RWPE2 (cell line): Measurements from ENCODE around the gene PLEKHG2.

ENCODE experiments used
- ATAC-seq: fragments of 200-7000 bp; cut with Tn5 transposase; 3 replicates; pipeline ENCODE4 v1.9.1; 2021; ENCODE audit warnings: low read depth
- DNase-seq: peaks from one replicate; pipeline ENCODE4 v3.0.0-alpha.2; 2020; ENCODE audit warnings: low spot score
- H3K27ac ChIP-seq: fragments of 450-650 bp; 2 replicates; pipeline ENCODE4 v1.5.1; 2017; ENCODE audit warnings: mild to moderate bottlenecking; ENCODE audit not compliant: poor library complexity, severe bottlenecking
- H3K27me3 ChIP-seq: fragments of 250-450 bp; sonication (Bioruptor Pico); 2 replicates; pipeline ENCODE4 v1.5.1; 2021; ENCODE audit warnings: mild to moderate bottlenecking, moderate library complexity; ENCODE audit not compliant: insufficient read depth, poor library complexity, severe bottlenecking
- H3K36me3 ChIP-seq: fragments of 250-450 bp; sonication (Bioruptor Pico); 2 replicates; pipeline ENCODE4 v1.5.1; 2020; ENCODE audit warnings: low read depth, mild to moderate bottlenecking, moderate library complexity
- H3K4me1 ChIP-seq: fragments of 250-450 bp; sonication (Bioruptor Pico); 2 replicates; pipeline ENCODE4 v1.5.1; 2021; ENCODE audit warnings: mild to moderate bottlenecking, moderate library complexity; ENCODE audit not compliant: insufficient read depth, poor library complexity, severe bottlenecking
- H3K4me3 ChIP-seq: fragments of 250-450 bp; sonication (Bioruptor Pico); 2 replicates; pipeline ENCODE4 v1.5.1; 2021; ENCODE audit warnings: mild to moderate bottlenecking, moderate library complexity; ENCODE audit not compliant: severe bottlenecking
- H3K9me3 ChIP-seq: fragments of 250-450 bp; sonication (Bioruptor Pico); 2 replicates; pipeline ENCODE4 v1.5.1; 2021; ENCODE audit warnings: mild to moderate bottlenecking, moderate library complexity; ENCODE audit not compliant: severe bottlenecking
- TF ChIP-seq, protein P1 (sequence below): fragments of 450-650 bp; IDR thresholded peaks from one replicate; pipeline ENCODE4 v1.5.1; 2017; ENCODE audit warnings: mild to moderate bottlenecking, moderate library complexity; ENCODE audit not compliant: poor library complexity, severe bottlenecking

The PLEKHG2 gene

DNA sequence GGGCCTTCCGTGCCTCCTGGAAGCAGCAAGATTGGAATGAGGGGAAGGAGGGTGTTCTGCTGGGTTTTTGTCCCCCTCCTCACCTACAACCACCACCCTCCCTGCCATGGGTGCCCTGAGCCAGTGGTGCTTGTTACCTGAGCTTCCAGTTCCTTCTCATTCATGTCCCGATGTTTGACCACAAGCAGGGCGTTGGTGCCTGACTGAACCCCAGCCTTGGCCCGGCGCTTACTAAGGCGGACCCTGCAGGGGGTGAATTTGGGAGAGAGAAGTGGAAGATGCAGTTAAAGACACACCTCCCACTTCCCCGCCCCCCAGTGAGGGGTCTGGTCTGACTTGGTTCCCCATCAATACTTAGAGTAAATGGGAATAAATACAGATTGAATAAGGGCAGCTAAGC lies 25.9 kb upstream of the PLEKHG2 start:
- TF ChIP-seq, protein P1, sequence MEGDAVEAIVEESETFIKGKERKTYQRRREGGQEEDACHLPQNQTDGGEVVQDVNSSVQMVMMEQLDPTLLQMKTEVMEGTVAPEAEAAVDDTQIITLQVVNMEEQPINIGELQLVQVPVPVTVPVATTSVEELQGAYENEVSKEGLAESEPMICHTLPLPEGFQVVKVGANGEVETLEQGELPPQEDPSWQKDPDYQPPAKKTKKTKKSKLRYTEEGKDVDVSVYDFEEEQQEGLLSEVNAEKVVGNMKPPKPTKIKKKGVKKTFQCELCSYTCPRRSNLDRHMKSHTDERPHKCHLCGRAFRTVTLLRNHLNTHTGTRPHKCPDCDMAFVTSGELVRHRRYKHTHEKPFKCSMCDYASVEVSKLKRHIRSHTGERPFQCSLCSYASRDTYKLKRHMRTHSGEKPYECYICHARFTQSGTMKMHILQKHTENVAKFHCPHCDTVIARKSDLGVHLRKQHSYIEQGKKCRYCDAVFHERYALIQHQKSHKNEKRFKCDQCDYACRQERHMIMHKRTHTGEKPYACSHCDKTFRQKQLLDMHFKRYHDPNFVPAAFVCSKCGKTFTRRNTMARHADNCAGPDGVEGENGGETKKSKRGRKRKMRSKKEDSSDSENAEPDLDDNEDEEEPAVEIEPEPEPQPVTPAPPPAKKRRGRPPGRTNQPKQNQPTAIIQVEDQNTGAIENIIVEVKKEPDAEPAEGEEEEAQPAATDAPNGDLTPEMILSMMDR = no peak
- no peak overlapping the region for H3K27ac ChIP-seq
- peaks cover 66% of the 10 kb centered on the region for H3K36me3 ChIP-seq
- no peaks in the 10 kb centered on the region for H3K4me1 ChIP-seq
- H3K9me3 ChIP-seq = no peaks in the 10 kb centered on the region
- ATAC-seq = no peak
- no peaks in the 10 kb centered on the region for H3K27me3 ChIP-seq
- no peak for DNase-seq
- H3K4me3 ChIP-seq = no peak overlapping the region

- TF ChIP-seq, protein P1 = no peak
- Histone ChIP-seq H3K36me3 (peaks cover 55% of the 10 kb centered on the region), H3K4me3 (no peak overlapping the region), H3K27ac (no peak overlapping the region), H3K4me1 (peaks cover 3% of the 10 kb centered on the region), H3K27me3 (no peaks in the 10 kb centered on the region), H3K9me3 (no peaks in the 10 kb centered on the region)
- no peak for DNase-seq
- no peak for ATAC-seq
Observed at GRCh38 chr19:39388657-39389056, 23.8 kb upstream of the PLEKHG2 start.

GRCh38 chr19:39389631-39390414 lies 22.6 kb upstream of the PLEKHG2 start:
- Histone ChIP-seq H3K27ac (peak overlapping the region; percentile 73), H3K9me3 (no peaks in the 10 kb centered on the region), H3K4me3 (peak overlapping the region; percentile 89), H3K36me3 (peaks cover 55% of the 10 kb centered on the region), H3K27me3 (no peaks in the 10 kb centered on the region), H3K4me1 (peaks cover 3% of the 10 kb centered on the region)
- TF ChIP-seq, protein P1 = no peak
- ATAC-seq (no peak), DNase-seq (no peak)

- DNase-seq = no peak
- H3K27ac ChIP-seq = peak overlapping the region; percentile 73
- H3K9me3 ChIP-seq = no peaks in the 10 kb centered on the region
- peaks cover 60% of the 10 kb centered on the region for H3K36me3 ChIP-seq
- H3K4me1 ChIP-seq = peaks cover 3% of the 10 kb centered on the region
- TF ChIP-seq, protein P1 = no peak
- H3K27me3 ChIP-seq = no peaks in the 10 kb centered on the region
- H3K4me3 ChIP-seq = peak overlapping the region; percentile 89
- ATAC-seq = peak; percentile 13; the same call in 1 of the 3 replicates
Observed at GRCh38 chr19:39390451-39390750, 22.1 kb upstream of the PLEKHG2 start.

DNA sequence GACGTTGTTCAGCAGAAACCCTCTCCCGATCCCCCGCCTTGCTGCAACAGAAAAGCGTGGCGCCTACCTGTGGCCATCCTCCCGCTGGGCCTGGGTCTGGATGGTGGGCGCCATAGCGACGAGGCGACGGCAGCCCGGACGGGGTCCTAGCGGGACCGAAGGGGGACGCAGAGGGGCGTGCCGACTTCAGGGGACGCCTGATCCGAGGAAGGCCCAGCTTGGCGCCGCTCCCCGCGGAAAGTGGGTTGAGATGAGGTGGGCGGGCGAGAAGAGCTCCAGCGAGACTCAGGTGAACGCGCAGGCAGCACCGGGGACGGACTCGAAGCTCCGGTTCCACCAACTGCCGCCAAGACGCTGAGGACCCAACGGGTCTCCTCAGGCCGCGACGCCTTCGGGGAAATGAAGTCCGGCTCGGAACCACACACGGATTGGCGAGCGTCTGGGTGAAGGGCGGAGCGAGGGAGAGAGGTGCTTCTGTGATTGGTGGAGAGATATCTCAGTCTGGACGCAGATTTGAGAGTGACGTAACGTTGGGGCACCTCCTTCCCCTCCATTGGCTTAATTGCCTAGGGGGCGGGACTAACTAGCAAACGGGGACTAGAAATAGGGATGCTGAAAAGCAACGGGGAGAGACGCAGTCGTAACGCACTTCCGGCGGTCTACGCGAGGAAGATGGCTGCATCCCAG lies 21.6 kb upstream of the PLEKHG2 start, which contains the start of the genes MED29 and PAF1:
TSS of gene MED29 (plus strand) at position 628 of the 687 bp plus-strand sequence. CDS start at position 673, 45 bp downstream.
TSS of gene PAF1 (minus strand) at position 356 of the 687 bp plus-strand sequence. CDS start at position 114, 242 bp downstream.
- H3K9me3 ChIP-seq = no peaks in the 10 kb centered on the region
- DNase-seq (peak; percentile 98), ATAC-seq (peak; percentile 97)
- H3K27ac ChIP-seq = peak within 1 kb of the TSS; percentile 73
- H3K4me3 ChIP-seq = peak within 1 kb of the TSS; percentile 89
- TF ChIP-seq, protein P1 = peak; percentile 21
- peaks cover 60% of the 10 kb centered on the region for H3K36me3 ChIP-seq
- no peaks in the 10 kb centered on the region for H3K27me3 ChIP-seq
- peaks cover 3% of the 10 kb centered on the region for H3K4me1 ChIP-seq
